ENCODE data around the gene CHD5.

CHD5 gene

GRCh38 chr1:6073480-6074053, 106.6 kb downstream of the CHD5 start:
- Histone ChIP-seq H3K9me3 (no peaks in the 10 kb centered on the region), H3K27ac (no peak overlapping the region), H3K27me3 (no peaks in the 10 kb centered on the region), H3K36me3 (peaks cover 93% of the 10 kb centered on the region), H3K4me3 (ENCODE audit: low read depth in 1 of 2, low read length in 1 of 2) (no peak overlapping the region), H3K4me1 (ENCODE audit: control insufficient read depth in 1 of 2, insufficient read depth in 1 of 2, low read depth in 1 of 2, low read length in 1 of 2) (no peaks in the 10 kb centered on the region)
- no peak for TF ChIP-seq CTCF (IDR thresholded peaks at IDR 0.05)

GRCh38 chr1:6072774-6073479, 107.2 kb downstream of the CHD5 start:
- Histone ChIP-seq H3K4me1 (ENCODE audit: control insufficient read depth in 1 of 2, insufficient read depth in 1 of 2, low read depth in 1 of 2, low read length in 1 of 2) (no peaks in the 10 kb centered on the region), H3K36me3 (peaks cover 93% of the 10 kb centered on the region), H3K27ac (no peak overlapping the region), H3K4me3 (ENCODE audit: low read depth in 1 of 2, low read length in 1 of 2) (no peak overlapping the region), H3K9me3 (no peaks in the 10 kb centered on the region), H3K27me3 (no peaks in the 10 kb centered on the region)
- no peak for TF ChIP-seq CTCF (IDR thresholded peaks at IDR 0.05)

- Histone ChIP-seq H3K36me3 (peaks cover 92% of the 10 kb centered on the region), H3K4me1 (ENCODE audit: control insufficient read depth in 1 of 2, insufficient read depth in 1 of 2, low read depth in 1 of 2, low read length in 1 of 2) (no peaks in the 10 kb centered on the region), H3K27ac (no peak overlapping the region), H3K27me3 (no peaks in the 10 kb centered on the region), H3K9me3 (no peaks in the 10 kb centered on the region), H3K4me3 (ENCODE audit: low read depth in 1 of 2, low read length in 1 of 2) (no peak overlapping the region)
- no peak for TF ChIP-seq CTCF (IDR thresholded peaks at IDR 0.05)
Measured at GRCh38 chr1:6071219-6071618, 108.9 kb downstream of the CHD5 start.

- Histone ChIP-seq H3K4me3 (ENCODE audit: low read depth in 1 of 2, low read length in 1 of 2) (no peak overlapping the region), H3K27ac (no peak overlapping the region), H3K9me3 (no peaks in the 10 kb centered on the region), H3K4me1 (ENCODE audit: control insufficient read depth in 1 of 2, insufficient read depth in 1 of 2, low read depth in 1 of 2, low read length in 1 of 2) (no peaks in the 10 kb centered on the region), H3K36me3 (peaks cover 92% of the 10 kb centered on the region), H3K27me3 (no peaks in the 10 kb centered on the region)
- TF ChIP-seq CTCF (IDR thresholded peaks at IDR 0.05), result no peak
Measured at GRCh38 chr1:6070450-6070974, 109.6 kb downstream of the CHD5 start.

- no peak for TF ChIP-seq CTCF (IDR thresholded peaks at IDR 0.05)
- Histone ChIP-seq H3K4me3 (ENCODE audit: low read depth in 1 of 2, low read length in 1 of 2) (no peak overlapping the region), H3K27me3 (no peaks in the 10 kb centered on the region), H3K27ac (no peak overlapping the region), H3K4me1 (ENCODE audit: control insufficient read depth in 1 of 2, insufficient read depth in 1 of 2, low read depth in 1 of 2, low read length in 1 of 2) (no peaks in the 10 kb centered on the region), H3K36me3 (peaks cover 93% of the 10 kb centered on the region), H3K9me3 (no peaks in the 10 kb centered on the region)
Measured at GRCh38 chr1:6069573-6069972, 110.5 kb downstream of the CHD5 start.
